Right lobe of liver (tissue), 6 donors: ENCODE data around the gene CCL20. TPM values are rescaled to one million over a fixed set of nuclear protein-coding genes. Genes with fewer than 3 reads are reported as not detected.

ENCODE experiments used
- ATAC-seq, 4 donors: fragments of 200-7000 bp; cut with Tn5 transposase; one replicate each; pipeline ENCODE4 v1.9.1; 2020; ENCODE audit warnings: mild to moderate bottlenecking in 4 of 4, moderate library complexity in 4 of 4
- DNase-seq, 3 donors: peaks; one replicate each; pipeline ENCODE4 v3.0.0-alpha.2; 2020
- H3K27ac ChIP-seq, 3 donors: fragments of 200-600 bp; one replicate each; pipeline ENCODE4 v1.8.0; 2022
- H3K27me3 ChIP-seq, 2 donors: fragments of 200-600 bp; one replicate each; pipeline ENCODE4 v1.8.0; 2022
- H3K36me3 ChIP-seq, 4 donors: fragments of 200-600 bp; sonication (generic) in 1 of 4; one replicate each; pipeline versions ENCODE4 v1.5.1 to v1.8.0; 2017 to 2022; ENCODE audit warnings: control low read depth in 1 of 4
- H3K4me1 ChIP-seq, 4 donors: fragments of 200-600 bp; sonication (generic) in 1 of 4; one replicate each; pipeline versions ENCODE4 v1.5.1 to v1.8.0; 2017 to 2022; ENCODE audit warnings: control low read depth in 1 of 4
- H3K4me3 ChIP-seq, 3 donors: fragments of 200-600 bp; one replicate each; pipeline ENCODE4 v1.8.0; 2022
- H3K9me3 ChIP-seq, 4 donors: fragments of 200-600 bp; sonication (generic) in 1 of 4; one replicate each; pipeline versions ENCODE4 v1.5.1 to v1.8.0; 2017 to 2022; ENCODE audit warnings: control low read depth in 1 of 4
- CTCF ChIP-seq, 4 donors: fragments of 200-600 bp in 3 of 4; fragments of 450-650 bp in 1 of 4; IDR thresholded peaks; one replicate each; pipeline versions ENCODE4 v1.5.1 to v1.8.0; 2016 to 2022; ENCODE audit warnings: antibody characterized with exemption in 4 of 4, mild to moderate bottlenecking in 2 of 4
- POLR2A ChIP-seq: fragments of 450-650 bp; IDR thresholded peaks from one replicate; pipeline ENCODE4 v1.6.1; 2017; ENCODE audit warnings: antibody characterized with exemption, mild to moderate bottlenecking
- WGBS: methylation state at CpG from one replicate; pipeline ENCODE4 v1.1.6; 2018; ENCODE audit warnings: low coverage, low lambda C conversion rate; ENCODE audit not compliant: insufficient coverage; ENCODE audit errors: missing lambda C conversion rate; 5-methylcytosine and 5-hydroxymethylcytosine counted together
- intact Hi-C, 2 donors: fragments of 100-400 bp; cut with DNase I; formaldehyde crosslinking; loops; one replicate each; pipeline versions ENCODE4 v1.11.2 to v1.14.1; 2022
- total RNA-seq, 6 experiments: library from RNA; depleted of rRNA in 2 of 6; stranded (reverse); fragments of >200 nt in 2 of 6; fragmentation: NEBNext Ultra II Directional in 3 of 6; extraction: Animal tissue kit (Norgen Biotek cat#: 25700) in 3 of 6; gene quantifications; one replicate each; pipeline versions ENCODE4 v1.1.0 to v1.2.4, GENCODE V29; 2016 to 2023
- donor health status: DM: no; HTN: yes; CAD: no.
- donor health status: DM: no; HTN: no; CAD: no.
- donor health status: DM: no; HTN: no; CAD: no.
- donor health status: DM: no; HTN: yes; CAD: no.
- donor health status: DM: no; HTN: yes; CAD: no.

The CCL20 gene
- total RNA-seq, 6 experiments from 2014 or later: 0.88 to 111 (median 76.4) TPM; not detected in 2

- 61% methylated on average over 2 of the region's 2 CpGs for WGBS
- H3K36me3 ChIP-seq: no peaks in the 10 kb centered on the region
- no peaks in the 10 kb centered on the region for H3K27me3 ChIP-seq
- no peak for DNase-seq
- no peak for ATAC-seq
- H3K27ac ChIP-seq: no peak overlapping the region
- H3K9me3 ChIP-seq: no peaks in the 10 kb centered on the region
- intact Hi-C loops: no loop called here
- no peak overlapping the region for H3K4me3 ChIP-seq
- H3K4me1 ChIP-seq: no peaks in the 10 kb centered on the region
- no peak for TF ChIP-seq POLR2A
Observed at GRCh38 chr2:227823922-227824321, 10.3 kb downstream of the CCL20 start.

GRCh38 chr2:227824711-227825110 lies 11.1 kb downstream of the CCL20 start:
- DNase-seq (no peak), ATAC-seq (no peak)
- H3K4me3 ChIP-seq: no peak overlapping the region
- no peaks in the 10 kb centered on the region for H3K4me1 ChIP-seq
- no peak for TF ChIP-seq POLR2A
- no peak for TF ChIP-seq CTCF (IDR thresholded peaks at IDR 0.05)
- no peaks in the 10 kb centered on the region for H3K36me3 ChIP-seq
- no peak overlapping the region for H3K27ac ChIP-seq
- WGBS: 74% methylated on average over 7 of the region's 7 CpGs
- intact Hi-C loops: no loop called here
- no peaks in the 10 kb centered on the region for H3K9me3 ChIP-seq
- H3K27me3 ChIP-seq: no peaks in the 10 kb centered on the region

GRCh38 chr2:227826019-227826521 lies 12.4 kb downstream of the CCL20 start:
- TF ChIP-seq POLR2A: no peak
- no peaks in the 10 kb centered on the region for H3K27me3 ChIP-seq
- intact Hi-C loops: no loop called here
- 74% methylated on average over 7 of the region's 10 CpGs for WGBS
- H3K9me3 ChIP-seq: no peaks in the 10 kb centered on the region
- no peak for ATAC-seq
- H3K27ac ChIP-seq: no peak overlapping the region
- H3K4me1 ChIP-seq: no peaks in the 10 kb centered on the region
- H3K4me3 ChIP-seq: no peak overlapping the region
- no peaks in the 10 kb centered on the region for H3K36me3 ChIP-seq
- DNase-seq: no peak

- WGBS: 18% methylated on average over 2 of the region's 2 CpGs
- TF ChIP-seq CTCF (IDR thresholded peaks at IDR 0.05) (no peak), POLR2A (no peak)
- ATAC-seq (no peak), DNase-seq (no peak)
- Histone ChIP-seq H3K4me3 (no peak overlapping the region), H3K9me3 (no peaks in the 10 kb centered on the region), H3K27me3 (no peaks in the 10 kb centered on the region), H3K36me3 (no peaks in the 10 kb centered on the region), H3K4me1 (no peaks in the 10 kb centered on the region), H3K27ac (no peak overlapping the region)
- intact Hi-C loops: no loop called here
Observed at GRCh38 chr2:227826563-227826962, 12.9 kb downstream of the CCL20 start.

- no peaks in the 10 kb centered on the region for H3K4me1 ChIP-seq
- DNase-seq: no peak
- TF ChIP-seq POLR2A: no peak
- ATAC-seq: no peak
- H3K9me3 ChIP-seq: no peaks in the 10 kb centered on the region
- H3K27ac ChIP-seq: no peak overlapping the region
- no peak overlapping the region for H3K4me3 ChIP-seq
- intact Hi-C loops: no loop called here
- WGBS: 81% methylated on average over 7 of the region's 7 CpGs
- H3K36me3 ChIP-seq: no peaks in the 10 kb centered on the region
- no peaks in the 10 kb centered on the region for H3K27me3 ChIP-seq
Observed at GRCh38 chr2:227827143-227827542, 13.5 kb downstream of the CCL20 start.

GRCh38 chr2:227828477-227828912 lies 14.9 kb downstream of the CCL20 start:
- no peaks in the 10 kb centered on the region for H3K4me1 ChIP-seq
- TF ChIP-seq CTCF (IDR thresholded peaks at IDR 0.05) (no peak), POLR2A (no peak)
- ATAC-seq (no peak), DNase-seq (no peak)
- H3K9me3 ChIP-seq: no peaks in the 10 kb centered on the region
- H3K27ac ChIP-seq: no peak overlapping the region
- no peaks in the 10 kb centered on the region for H3K27me3 ChIP-seq
- intact Hi-C loops: no loop called here
- H3K4me3 ChIP-seq: no peak overlapping the region
- H3K36me3 ChIP-seq: no peaks in the 10 kb centered on the region
